HG03039 (cell line): ENCODE results near the gene SZT2.

Source experiments
- ATAC-seq: cut with Tn5 transposase; IDR thresholded peaks from one replicate; pipeline ENCODE4 v1.9.1; 2021; ENCODE audit warnings: mild to moderate bottlenecking, moderate library complexity; ENCODE audit not compliant: unreplicated experiment

SZT2 gene

DNA sequence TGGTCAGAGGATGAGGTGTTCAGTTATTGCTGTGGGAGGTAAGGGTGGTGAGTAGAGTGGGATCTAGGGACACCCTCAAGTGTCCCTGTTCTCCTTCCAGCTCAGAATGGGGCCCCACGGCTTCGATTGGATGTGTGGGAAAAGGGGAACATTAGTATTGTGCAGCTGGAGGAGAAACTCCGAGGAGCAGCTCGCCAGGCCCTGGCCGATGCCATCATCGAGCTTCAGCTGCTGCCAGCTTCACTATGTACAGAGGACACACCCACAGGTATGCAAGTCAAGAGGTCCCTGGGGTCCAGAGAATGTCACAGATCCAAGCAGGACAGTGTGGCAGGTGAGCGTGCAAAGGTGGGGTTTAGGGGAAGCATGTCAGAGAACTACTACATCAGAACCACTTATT, 50.1 kb downstream of the SZT2 start:
- no peak for ATAC-seq

GRCh38 chr1:43440358-43440757, 50.7 kb downstream of the SZT2 start:
- ATAC-seq: no peak

- ATAC-seq: no peak
Measured at GRCh38 chr1:43441166-43441893, 51.6 kb downstream of the SZT2 start.

DNA sequence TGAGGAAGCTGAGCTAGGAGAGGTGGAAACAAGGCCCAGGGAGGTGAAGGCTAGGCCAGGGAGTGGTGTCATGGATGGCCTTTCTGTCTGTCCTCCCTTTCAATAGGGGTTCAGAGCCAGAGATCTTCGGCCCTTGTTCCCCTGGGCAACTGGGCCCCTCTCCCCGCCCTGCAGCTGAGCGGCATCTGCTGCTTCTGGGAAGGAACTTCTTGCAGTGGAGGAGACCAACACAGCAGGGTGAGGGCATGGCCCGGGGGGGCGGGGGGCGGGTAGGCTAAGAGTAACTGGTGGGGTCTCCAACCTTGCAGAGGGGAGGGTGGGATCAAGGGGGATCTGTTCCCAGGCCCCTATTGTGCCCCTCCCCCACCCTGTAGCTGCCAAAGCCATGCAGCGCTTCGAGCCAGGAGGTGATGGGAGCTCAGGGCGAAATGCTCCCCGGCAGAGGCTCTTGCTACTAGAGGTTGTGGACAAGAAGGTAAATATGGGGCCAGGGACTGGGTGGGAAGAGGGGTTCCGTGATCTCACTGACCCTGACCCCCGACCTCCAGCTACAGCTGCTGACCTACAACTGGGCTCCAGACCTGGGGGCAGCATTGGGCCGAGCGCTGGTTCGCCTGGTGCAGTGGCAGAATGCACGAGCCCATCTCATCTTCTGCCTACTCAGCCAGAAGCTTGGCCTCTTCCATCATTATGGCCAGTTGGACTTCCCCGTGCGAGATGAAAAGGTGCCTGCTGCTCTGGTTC, 52.4 kb downstream of the SZT2 start:
- ATAC-seq: no peak

- no peak for ATAC-seq
Measured at GRCh38 chr1:43442756-43443155, 53.1 kb downstream of the SZT2 start.

- no peak for ATAC-seq
Measured at GRCh38 chr1:43443197-43443946, 53.7 kb downstream of the SZT2 start.

DNA sequence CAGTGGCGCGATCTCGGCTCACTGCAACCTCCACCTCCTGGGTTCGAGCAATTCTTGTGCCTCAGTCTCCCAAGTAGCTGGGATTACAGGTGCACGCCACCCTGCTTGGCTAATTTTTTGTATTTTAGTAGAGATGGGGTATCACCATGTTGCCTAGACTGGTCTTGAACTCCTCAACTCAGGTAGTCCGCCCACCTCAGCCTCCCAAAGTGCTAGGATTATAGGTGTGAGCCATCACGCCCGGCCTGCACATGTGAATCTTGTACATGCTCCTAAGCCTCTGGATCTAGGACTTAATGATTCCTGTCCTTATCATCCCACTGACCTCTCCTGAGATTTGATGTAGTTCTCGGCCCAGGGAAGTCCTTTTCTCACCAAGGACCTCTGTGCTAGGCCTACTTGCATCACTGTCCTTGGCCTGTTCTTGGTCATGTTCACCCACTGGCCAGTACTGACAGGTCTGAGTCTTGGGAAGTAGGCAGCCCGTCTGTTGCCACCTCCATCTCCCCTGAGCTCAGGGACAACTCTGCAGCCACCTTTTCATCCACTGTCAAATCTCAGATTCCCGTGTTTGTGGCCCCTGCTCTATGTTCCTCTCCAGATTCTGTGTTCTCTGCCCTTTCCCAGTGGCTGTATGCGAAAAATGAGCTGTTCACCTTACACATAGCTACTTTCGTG, 54.6 kb downstream of the SZT2 start:
- ATAC-seq: no peak

- ATAC-seq: no peak
Measured at GRCh38 chr1:43444836-43445235, 55.1 kb downstream of the SZT2 start.

- ATAC-seq: no peak
Measured at GRCh38 chr1:43445606-43446387, 56.1 kb downstream of the SZT2 start.

- no peak for ATAC-seq
Measured at GRCh38 chr1:43446388-43446740, 56.7 kb downstream of the SZT2 start.

DNA sequence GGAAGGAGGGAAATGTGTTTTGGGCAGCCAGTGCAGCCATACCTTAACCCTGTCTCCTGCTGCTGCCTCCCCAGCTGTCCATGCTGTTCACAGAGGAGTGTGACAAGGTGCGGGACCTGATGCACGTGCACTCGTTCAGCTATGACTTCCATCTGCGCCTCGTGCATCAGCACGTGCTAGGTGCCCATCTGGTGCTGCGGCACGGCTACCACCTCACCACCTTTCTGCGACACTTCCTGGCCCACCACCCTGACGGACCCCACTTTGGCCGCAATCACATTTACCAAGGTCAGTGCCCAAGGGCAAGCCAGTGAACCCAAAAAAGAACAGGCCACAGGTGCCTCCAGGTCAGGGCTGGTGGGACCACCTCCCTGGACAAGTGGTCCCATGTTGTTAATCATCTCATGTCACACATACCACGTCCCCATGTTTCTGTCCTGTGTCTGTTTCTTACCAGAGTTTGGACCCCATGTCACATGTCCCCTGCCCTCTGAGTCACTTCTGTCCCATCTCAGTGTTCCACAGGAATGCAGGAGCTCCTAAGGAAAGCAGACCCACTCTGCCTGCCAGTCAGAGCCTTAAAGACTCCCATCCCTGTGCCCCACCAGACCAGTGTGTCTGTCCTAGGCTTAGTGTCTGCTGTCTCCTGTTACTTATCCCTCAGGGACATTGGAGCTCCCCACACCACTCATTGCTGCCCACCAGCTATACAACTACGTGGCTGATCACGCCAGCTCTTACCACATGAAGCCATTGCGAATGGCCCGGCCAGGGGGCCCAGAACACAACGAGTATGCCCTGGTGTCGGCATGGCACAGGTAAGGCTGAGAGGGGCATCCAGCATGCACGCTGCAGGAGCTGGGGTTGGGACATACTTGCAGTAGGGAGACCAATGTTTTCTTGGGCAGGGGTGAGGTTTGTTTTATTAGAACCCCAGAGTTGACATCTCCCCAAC, 57.5 kb downstream of the SZT2 start:
- ATAC-seq: no peak

DNA sequence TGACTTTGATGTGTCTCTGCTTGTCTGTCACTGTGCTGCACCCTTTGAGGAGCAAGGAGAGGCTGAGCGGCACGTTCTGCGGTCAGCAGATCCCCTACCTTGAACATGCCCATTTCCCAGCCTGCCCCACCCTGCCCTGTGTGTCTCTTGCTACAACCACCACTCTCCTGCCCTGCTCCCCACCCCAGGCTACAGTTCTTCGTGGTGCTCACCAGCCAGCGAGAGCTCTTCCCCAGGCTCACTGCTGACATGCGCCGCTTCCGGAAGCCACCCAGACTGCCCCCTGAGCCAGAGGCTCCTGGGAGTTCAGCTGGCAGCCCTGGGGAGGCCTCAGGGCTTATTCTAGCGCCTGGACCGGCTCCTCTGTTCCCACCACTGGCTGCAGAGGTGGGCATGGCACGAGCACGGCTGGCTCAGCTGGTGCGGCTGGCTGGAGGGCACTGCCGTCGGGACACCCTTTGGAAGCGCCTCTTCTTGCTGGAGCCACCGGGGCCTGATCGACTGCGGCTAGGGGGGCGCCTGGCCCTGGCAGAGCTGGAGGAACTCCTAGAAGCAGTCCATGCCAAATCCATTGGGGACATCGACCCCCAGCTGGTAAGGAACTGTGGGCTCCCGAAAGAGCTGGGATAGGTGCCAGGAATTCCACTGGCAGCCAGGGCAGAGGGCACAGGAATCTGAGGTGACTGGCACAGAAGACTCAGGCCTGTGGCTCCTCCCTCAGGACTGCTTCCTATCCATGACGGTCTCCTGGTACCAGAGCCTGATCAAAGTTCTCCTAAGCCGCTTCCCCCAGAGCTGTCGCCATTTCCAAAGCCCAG, 58.4 kb downstream of the SZT2 start:
- ATAC-seq: no peak

GRCh38 chr1:43448955-43449707, 59.4 kb downstream of the SZT2 start:
- no peak for ATAC-seq

- no peak for ATAC-seq
Measured at GRCh38 chr1:43449708-43450069, 60.0 kb downstream of the SZT2 start.

DNA sequence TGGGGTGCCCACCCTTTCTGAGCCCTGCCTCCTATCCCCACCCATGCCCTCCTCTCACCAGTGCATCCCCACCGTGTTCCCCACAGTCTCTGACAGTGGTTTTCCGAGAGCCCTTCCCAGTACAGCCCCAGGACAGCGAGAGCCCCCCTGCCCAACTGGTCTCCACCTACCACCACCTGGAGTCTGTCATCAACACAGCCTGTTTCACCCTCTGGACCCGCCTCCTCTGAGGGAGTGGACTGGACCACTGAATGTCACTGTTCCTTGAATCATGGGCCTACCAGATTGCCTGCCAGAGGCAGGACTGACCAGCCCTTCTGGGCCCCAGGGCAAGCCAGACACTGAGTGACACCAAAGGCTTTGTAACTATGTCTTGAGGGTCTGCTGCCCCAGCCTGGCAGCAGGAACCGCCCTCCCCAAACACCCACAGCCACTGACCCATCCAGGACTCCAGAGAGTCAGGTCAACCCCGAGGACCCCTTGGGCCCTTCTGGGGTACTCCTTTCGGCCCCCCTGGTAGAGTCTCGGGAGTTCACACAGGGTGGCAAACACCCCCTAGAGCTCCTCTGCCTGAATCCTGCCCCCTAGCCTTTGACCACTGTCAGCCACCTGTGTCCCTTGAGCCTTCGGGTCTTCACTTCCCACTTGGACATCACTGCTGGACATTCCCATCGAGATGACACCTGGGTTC, 60.7 kb downstream of the SZT2 start:
- no peak for ATAC-seq

DNA sequence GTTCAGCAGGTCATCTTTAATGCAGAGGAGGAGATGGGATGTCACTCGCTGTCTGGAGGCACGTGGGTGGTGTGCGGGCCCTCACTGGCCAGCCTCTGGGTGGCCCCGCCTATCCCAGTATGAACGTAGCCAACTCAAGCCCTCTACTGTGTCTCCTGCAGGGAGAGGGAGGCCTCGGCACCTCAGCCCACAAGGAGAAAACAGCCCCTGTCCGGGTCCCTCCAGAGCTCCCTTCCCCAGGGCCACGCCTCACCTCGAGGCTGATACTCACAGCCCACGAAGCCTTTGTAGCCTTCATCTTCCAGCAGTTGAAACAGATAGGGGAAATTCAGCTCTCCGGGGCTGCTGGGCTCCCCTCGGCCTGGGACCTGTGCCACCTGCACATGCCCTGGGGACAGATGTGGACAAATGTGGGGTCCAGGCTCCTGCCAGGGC, 61.5 kb downstream of the SZT2 start:
- no peak for ATAC-seq
